Neuronal stem cell (in vitro differentiated cells): ENCODE data around the gene TMEM221.

ENCODE experiments used
- DNase-seq: peaks from one replicate; pipeline ENCODE4 v3.0.0-alpha.2; 2013; ENCODE audit warnings: low spot score
- H2AFZ ChIP-seq: one replicate; pipeline ENCODE4 v1.6.1; 2013; ENCODE audit warnings: mild to moderate bottlenecking, low read length, inconsistent platforms
- H2AK5ac ChIP-seq: 2 replicates; pipeline ENCODE4 v1.6.1; 2013; ENCODE audit warnings: low read depth, mild to moderate bottlenecking, inconsistent platforms, low read length, moderate library complexity, mixed read lengths
- H2BK120ac ChIP-seq: 2 replicates; pipeline ENCODE4 v1.6.1; 2013; ENCODE audit warnings: low read depth, mild to moderate bottlenecking, inconsistent platforms, low read length, moderate library complexity, mixed read lengths
- H2BK12ac ChIP-seq: one replicate; pipeline ENCODE4 v1.6.1; 2013; ENCODE audit warnings: low read length, inconsistent platforms
- H2BK15ac ChIP-seq: 2 replicates; pipeline ENCODE4 v1.6.1; 2013; ENCODE audit warnings: mild to moderate bottlenecking, low read length, inconsistent platforms, mixed read lengths
- H2BK5ac ChIP-seq: one replicate; pipeline ENCODE4 v1.6.1; 2013; ENCODE audit warnings: inconsistent platforms, mild to moderate bottlenecking, low read length, moderate library complexity
- H3K14ac ChIP-seq: one replicate; pipeline ENCODE4 v1.6.1; 2013; ENCODE audit warnings: low read length, inconsistent platforms
- H3K18ac ChIP-seq: 2 replicates; pipeline ENCODE4 v1.6.1; 2013; ENCODE audit warnings: low read length, inconsistent platforms
- H3K23ac ChIP-seq: 2 replicates; pipeline ENCODE4 v1.6.1; 2013; ENCODE audit warnings: low read depth, mild to moderate bottlenecking, mixed read lengths, low read length, inconsistent platforms; ENCODE audit not compliant: poor library complexity
- H3K27ac ChIP-seq: replicated peaks from 3 replicates; pipeline ENCODE4 v1.5.1; 2013; ENCODE audit warnings: low read length, inconsistent platforms
- H3K27me3 ChIP-seq, 3 experiments: 2 replicates each; pipeline ENCODE4 v1.6.1; 2013; ENCODE audit warnings: low read length in 3 of 3, mild to moderate bottlenecking in 2 of 3, inconsistent platforms in 1 of 3, low read depth in 1 of 3, mixed read lengths in 1 of 3, moderate library complexity in 1 of 3; ENCODE audit not compliant: control insufficient read depth in 3 of 3, insufficient read depth in 3 of 3
- H3K36me3 ChIP-seq, 2 donors: replicated peaks in 1 of 2; 2 replicates each; pipeline ENCODE4 v1.6.1; 2013; ENCODE audit warnings: low read length in 2 of 2; ENCODE audit not compliant: control insufficient read depth in 2 of 2, insufficient read depth in 2 of 2
- H3K4ac ChIP-seq: 2 replicates; pipeline ENCODE4 v1.6.1; 2013; ENCODE audit warnings: inconsistent platforms, mild to moderate bottlenecking, low read length, moderate library complexity
- H3K4me1 ChIP-seq, 2 donors: 1 replicate in 1 of 2; 2 replicates in 1 of 2; pipeline ENCODE4 v1.6.1; 2013; ENCODE audit warnings: low read length in 2 of 2, low read depth in 1 of 2; ENCODE audit not compliant: control insufficient read depth in 2 of 2, insufficient read depth in 1 of 2
- H3K4me2 ChIP-seq: one replicate; pipeline ENCODE4 v1.6.1; 2013; ENCODE audit warnings: mild to moderate bottlenecking, low read length, inconsistent platforms; ENCODE audit not compliant: insufficient read depth, poor library complexity, severe bottlenecking
- H3K4me3 ChIP-seq, 2 donors: 2 replicates each; pipeline ENCODE4 v1.5.1; 2013; ENCODE audit warnings: low read length in 2 of 2, mild to moderate bottlenecking in 2 of 2, inconsistent platforms in 1 of 2, moderate library complexity in 1 of 2
- H3K79me1 ChIP-seq: one replicate; pipeline ENCODE4 v1.6.1; 2013; ENCODE audit warnings: low read depth, mild to moderate bottlenecking, inconsistent platforms, low read length, moderate library complexity
- H3K9ac ChIP-seq: one replicate; pipeline ENCODE4 v1.6.1; 2013; ENCODE audit warnings: mild to moderate bottlenecking, low read depth, low read length, inconsistent platforms; ENCODE audit not compliant: poor library complexity
- H3K9me3 ChIP-seq, 2 donors: replicated peaks in 1 of 2; 2 replicates each; pipeline versions ENCODE3 to v1.6.1; 2013; ENCODE audit warnings: low read length in 2 of 2, mild to moderate bottlenecking in 2 of 2, inconsistent platforms in 1 of 2, low read depth in 1 of 2, mixed read lengths in 1 of 2, moderate library complexity in 1 of 2; ENCODE audit not compliant: control insufficient read depth in 2 of 2, insufficient read depth in 1 of 2
- H4K8ac ChIP-seq: one replicate; pipeline ENCODE4 v1.6.1; 2013; ENCODE audit warnings: low read depth, mild to moderate bottlenecking, inconsistent platforms, low read length, moderate library complexity
- H4K91ac ChIP-seq: one replicate; pipeline ENCODE4 v1.6.1; 2013; ENCODE audit warnings: low read length, low read depth, mild to moderate bottlenecking, inconsistent platforms; ENCODE audit not compliant: poor library complexity
- WGBS, 2 donors: extraction: QIAGEN DNeasy Blood & Tissue Kit; methylation state at CpG; one replicate each; pipeline ENCODE4 v1.1.7; 2013; ENCODE audit warnings: missing lambda C conversion rate in 2 of 2, mixed read lengths in 1 of 2; ENCODE audit not compliant: insufficient read length in 2 of 2, insufficient replicate concordance in 1 of 2; ENCODE audit errors: extremely low coverage in 2 of 2; 5-methylcytosine and 5-hydroxymethylcytosine counted together

TMEM221 gene

DNA sequence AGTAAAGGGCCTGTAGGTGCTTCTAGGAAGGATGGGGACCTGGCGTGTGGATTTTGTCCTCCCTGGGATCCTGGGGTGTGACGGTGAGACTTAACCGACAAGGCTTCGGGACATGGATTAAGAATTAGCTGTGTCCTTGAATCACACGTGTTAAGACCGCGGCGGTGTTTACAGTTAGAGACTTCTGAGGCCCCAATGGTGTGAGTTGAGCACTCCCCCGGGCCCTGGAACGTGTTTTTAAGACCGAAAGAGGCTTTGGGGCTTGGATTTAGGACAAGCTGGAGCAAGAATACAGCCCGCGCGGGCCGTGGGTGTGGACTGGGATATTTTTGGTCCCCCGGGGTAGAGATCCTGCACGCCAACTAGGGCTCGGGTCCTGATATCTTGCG, 20.6 kb upstream of the TMEM221 start:
- Histone ChIP-seq H3K27ac (peak overlapping the region; percentile 71), H3K4ac (no peak overlapping the region), H3K9me3 (no peaks in the 10 kb centered on the region)

DNA sequence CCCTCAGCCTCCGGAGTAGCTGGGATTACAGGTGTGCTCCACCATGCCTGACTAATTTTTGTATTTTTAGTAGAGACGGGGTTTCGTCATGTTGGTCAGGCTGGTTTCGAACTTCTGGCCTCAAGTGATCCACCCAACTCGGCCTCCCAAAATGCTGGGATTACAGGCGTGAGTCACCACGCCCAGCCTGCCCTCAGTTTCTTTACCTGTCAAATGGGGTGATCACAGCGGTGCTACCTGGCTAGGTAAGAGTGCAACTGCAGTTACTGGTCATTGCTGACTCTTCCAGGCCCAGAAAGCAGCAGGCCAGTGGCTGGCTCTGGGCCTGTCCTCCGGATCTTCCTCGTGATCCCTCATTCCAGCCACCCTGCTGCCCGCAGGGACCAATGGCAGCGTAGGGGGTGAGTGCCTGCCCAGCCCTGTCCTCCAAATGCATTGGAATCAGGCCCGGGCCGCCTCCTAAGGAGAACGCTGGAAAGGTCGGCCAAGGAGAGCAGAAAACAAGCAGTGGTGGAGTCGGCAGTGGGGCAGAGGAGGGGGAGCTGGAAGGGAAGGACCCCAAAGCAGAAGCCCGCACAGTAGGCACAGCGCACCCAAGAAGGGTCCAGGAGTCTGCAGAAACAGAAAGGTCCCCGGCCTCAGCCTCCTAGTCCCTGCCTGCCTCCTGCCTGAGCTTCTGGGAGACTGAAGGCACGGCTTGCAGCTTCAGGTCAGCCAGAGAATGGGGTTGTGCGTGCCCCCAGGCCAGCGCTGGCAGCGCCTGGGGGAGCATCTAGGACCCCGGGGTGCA, 20.0 kb upstream of the TMEM221 start:
- Histone ChIP-seq H4K91ac (no peak overlapping the region), H3K4ac (no peak overlapping the region), H3K27ac (no peak overlapping the region), H2BK12ac (peak overlapping the region; percentile 33), H3K4me1 (peaks cover 15 to 16% of the 10 kb centered on the region in 2 donors), H3K4me3 (peak overlapping the region; percentile 73 to 99), H4K8ac (no peak overlapping the region), H2BK15ac (peak overlapping the region; percentile 6), H3K4me2 (peak overlapping the region; percentile 92), H2AK5ac (no peak overlapping the region), H3K23ac (peak overlapping the region; percentile 3), H2AFZ (peak overlapping the region; percentile 99), H3K27me3 (peaks cover 0 to 11% (median 0%) of the 10 kb centered on the region in 3 experiments), H3K36me3 (no peaks in the 10 kb centered on the region), H2BK5ac (peak overlapping the region; percentile 27), H3K9ac (no peak overlapping the region), H3K9me3 (no peaks in the 10 kb centered on the region), H3K18ac (peak overlapping the region; percentile 38), H2BK120ac (no peak overlapping the region), H3K79me1 (no peaks in the 10 kb centered on the region), H3K14ac (no peak overlapping the region)
- DNase-seq: no peak
- no CpG with 5 or more reads among the region's 25 CpGs for WGBS, 2 donors

More for the DNA sequence above, 20.6 kb upstream of the TMEM221 start:
- H3K9ac ChIP-seq: no peak overlapping the region
- H3K4me2 ChIP-seq: peak overlapping the region; percentile 92
- H2BK12ac ChIP-seq: no peak overlapping the region
- H2AFZ ChIP-seq: peak overlapping the region; percentile 99
- peak overlapping the region; percentile 25 for H2BK15ac ChIP-seq
- H3K18ac ChIP-seq: no peak overlapping the region
- H2BK120ac ChIP-seq: no peak overlapping the region
- no peak overlapping the region for H2AK5ac ChIP-seq
- WGBS, 2 donors: no CpG with 5 or more reads among the region's 19 CpGs
- H3K36me3 ChIP-seq: no peaks in the 10 kb centered on the region
- DNase-seq: no peak
- H3K14ac ChIP-seq: no peak overlapping the region
- no peak overlapping the region for H4K91ac ChIP-seq
- H3K27me3 ChIP-seq: peaks cover 0 to 11% (median 0%) of the 10 kb centered on the region in 3 experiments
- H3K4me3 ChIP-seq: peak overlapping the region; percentile 73 to 99
- H3K79me1 ChIP-seq: no peaks in the 10 kb centered on the region
- no peak overlapping the region for H4K8ac ChIP-seq
- H2BK5ac ChIP-seq: peak overlapping the region; percentile 27
- H3K23ac ChIP-seq: peak overlapping the region; percentile 75
- H3K4me1 ChIP-seq: peaks cover 15 to 16% of the 10 kb centered on the region in 2 donors

DNA sequence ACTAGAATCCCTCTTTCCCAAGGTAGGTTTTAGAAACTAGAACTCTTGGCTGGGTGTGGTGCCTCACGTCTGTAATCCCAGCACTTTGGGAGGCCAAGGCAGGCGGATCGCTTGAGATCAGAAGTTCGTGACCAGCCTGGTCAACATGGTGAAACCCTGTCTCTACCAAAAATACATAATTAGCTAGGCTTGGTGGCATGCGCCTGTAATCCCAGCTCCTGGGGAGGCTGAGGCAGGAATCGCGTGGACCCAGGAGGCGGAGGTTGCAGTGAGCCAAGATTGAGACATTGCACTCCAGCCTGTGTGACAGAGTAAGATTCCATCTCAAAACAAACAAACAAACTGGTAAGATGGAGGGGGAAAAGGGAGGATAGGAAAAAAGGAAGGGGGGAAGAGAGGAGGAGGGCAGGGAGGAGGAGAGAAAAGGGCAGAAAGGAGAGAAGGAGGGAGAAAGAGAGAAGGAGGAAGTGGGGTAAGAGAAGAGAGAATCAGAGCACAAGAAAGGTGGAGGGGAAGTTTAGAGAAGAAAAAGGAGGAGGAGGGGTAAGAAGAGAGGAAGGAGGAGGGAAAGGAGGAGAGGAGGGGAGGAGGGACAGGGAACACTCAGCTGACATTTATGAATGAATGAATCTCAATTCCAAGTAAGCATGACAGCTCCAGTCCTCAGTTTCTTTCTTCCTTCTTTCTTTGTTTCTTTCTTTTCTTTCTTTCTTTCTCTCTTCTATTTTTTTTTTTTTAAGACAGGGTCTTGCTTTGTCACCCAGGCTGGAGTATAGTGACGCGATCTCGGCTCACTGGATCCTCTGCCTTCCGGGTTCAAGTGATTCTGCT, 19.2 kb upstream of the TMEM221 start:
- Histone ChIP-seq H3K9ac (no peak overlapping the region), H3K79me1 (no peaks in the 10 kb centered on the region), H3K23ac (no peak overlapping the region), H2BK15ac (no peak overlapping the region), H3K18ac (no peak overlapping the region), H4K91ac (no peak overlapping the region), H2AK5ac (no peak overlapping the region), H2BK120ac (no peak overlapping the region), H3K4me1 (peaks cover 15 to 16% of the 10 kb centered on the region in 2 donors), H2BK12ac (no peak overlapping the region), H3K14ac (no peak overlapping the region), H2AFZ (no peak overlapping the region), H3K9me3 (no peaks in the 10 kb centered on the region), H3K36me3 (no peaks in the 10 kb centered on the region), H3K4ac (no peak overlapping the region), H3K4me3 (no peak overlapping the region), H3K27me3 (peaks cover 0 to 11% (median 0%) of the 10 kb centered on the region in 3 experiments), H2BK5ac (no peak overlapping the region), H3K27ac (no peak overlapping the region), H3K4me2 (no peak overlapping the region), H4K8ac (no peak overlapping the region)
- WGBS, 2 donors: no CpG with 5 or more reads among the region's 12 CpGs
- no peak for DNase-seq

DNA sequence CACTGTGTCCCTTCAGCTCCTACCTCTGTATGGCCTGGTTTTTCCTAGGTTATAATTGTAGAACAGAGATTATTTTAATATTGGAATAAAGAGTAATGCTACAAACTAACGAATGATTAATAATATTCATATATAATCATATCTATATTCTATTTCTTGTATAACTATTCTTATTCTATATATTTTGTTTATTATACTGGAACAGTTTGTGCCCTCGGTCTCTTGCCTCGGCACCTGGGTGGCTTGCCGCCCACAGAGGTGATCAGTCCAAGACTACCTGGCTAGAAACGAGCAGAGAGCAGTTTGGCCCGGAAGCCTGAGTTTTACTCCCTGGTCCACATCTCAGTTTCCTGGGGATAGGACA, 18.0 kb upstream of the TMEM221 start:
- no CpG with 5 or more reads among the region's 6 CpGs for WGBS, 2 donors
- H3K79me1 ChIP-seq: no peaks in the 10 kb centered on the region
- H4K91ac ChIP-seq: no peak overlapping the region

More for the DNA sequence above, 18.0 kb upstream of the TMEM221 start:
- Histone ChIP-seq H3K36me3 (no peaks in the 10 kb centered on the region), H4K8ac (no peak overlapping the region), H3K9ac (no peak overlapping the region), H2BK15ac (no peak overlapping the region), H3K18ac (no peak overlapping the region), H2BK120ac (no peak overlapping the region), H3K9me3 (no peaks in the 10 kb centered on the region), H3K23ac (no peak overlapping the region), H3K27ac (no peak overlapping the region), H2AFZ (no peak overlapping the region), H3K27me3 (peaks cover 0 to 11% (median 0%) of the 10 kb centered on the region in 3 experiments), H3K4me3 (no peak overlapping the region), H2AK5ac (no peak overlapping the region), H3K4ac (no peak overlapping the region), H2BK5ac (no peak overlapping the region), H3K14ac (no peak overlapping the region), H3K4me1 (peaks cover 14 to 16% of the 10 kb centered on the region in 2 donors), H3K4me2 (no peak overlapping the region), H2BK12ac (no peak overlapping the region)
- DNase-seq: no peak
